ENCODE measurements around the gene SART1.

DNA sequence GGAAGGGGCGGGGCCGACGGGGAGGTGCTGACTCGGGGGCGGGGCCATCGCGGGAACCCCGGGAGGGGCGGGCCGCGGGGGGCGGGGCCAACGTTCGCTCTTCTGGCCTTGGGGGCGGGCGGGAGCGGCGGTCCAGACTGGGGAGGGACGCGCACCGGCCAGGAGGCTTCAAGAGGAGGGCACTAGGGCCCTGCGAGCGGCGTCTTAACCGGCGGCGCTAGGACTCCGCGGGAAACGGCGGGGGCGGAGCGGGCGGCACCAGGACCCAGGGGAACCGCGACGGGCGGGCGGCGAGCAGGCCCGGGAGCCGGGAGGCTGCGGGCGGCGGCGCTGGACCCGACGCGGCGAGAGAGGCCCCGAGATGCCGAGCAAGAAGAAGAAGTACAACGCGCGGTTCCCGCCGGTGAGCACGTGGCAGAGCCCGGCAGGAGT is 42.4 kb upstream of the SART1 start, which contains the start of gene DRAP1:
- TF ChIP-seq, protein P1, sequence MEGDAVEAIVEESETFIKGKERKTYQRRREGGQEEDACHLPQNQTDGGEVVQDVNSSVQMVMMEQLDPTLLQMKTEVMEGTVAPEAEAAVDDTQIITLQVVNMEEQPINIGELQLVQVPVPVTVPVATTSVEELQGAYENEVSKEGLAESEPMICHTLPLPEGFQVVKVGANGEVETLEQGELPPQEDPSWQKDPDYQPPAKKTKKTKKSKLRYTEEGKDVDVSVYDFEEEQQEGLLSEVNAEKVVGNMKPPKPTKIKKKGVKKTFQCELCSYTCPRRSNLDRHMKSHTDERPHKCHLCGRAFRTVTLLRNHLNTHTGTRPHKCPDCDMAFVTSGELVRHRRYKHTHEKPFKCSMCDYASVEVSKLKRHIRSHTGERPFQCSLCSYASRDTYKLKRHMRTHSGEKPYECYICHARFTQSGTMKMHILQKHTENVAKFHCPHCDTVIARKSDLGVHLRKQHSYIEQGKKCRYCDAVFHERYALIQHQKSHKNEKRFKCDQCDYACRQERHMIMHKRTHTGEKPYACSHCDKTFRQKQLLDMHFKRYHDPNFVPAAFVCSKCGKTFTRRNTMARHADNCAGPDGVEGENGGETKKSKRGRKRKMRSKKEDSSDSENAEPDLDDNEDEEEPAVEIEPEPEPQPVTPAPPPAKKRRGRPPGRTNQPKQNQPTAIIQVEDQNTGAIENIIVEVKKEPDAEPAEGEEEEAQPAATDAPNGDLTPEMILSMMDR (conservative IDR thresholded peaks at IDR 0.05; ENCODE audit: low read depth, low read length): no peak
- TF ChIP-seq EZH2 (IDR thresholded peaks at IDR 0.05; ENCODE audit: low read length, unreplicated experiment) (no peak), EZH2phosphoT487 (IDR thresholded peaks at IDR 0.05; ENCODE audit: borderline replicate concordance, low read length) (no peak)
